GM19240 (cell line): ENCODE results near the gene PNCK.
"Not testable (repeated sequence)": the region's sequence is repeated elsewhere in the genome, so short reads cannot be mapped to it uniquely, and the experiment has no call there.

Experiments
- DNase-seq: peaks from one replicate; pipeline ENCODE4 v3.0.0; 2011; ENCODE audit warnings: low spot score; ENCODE audit not compliant: insufficient read length

Gene PNCK

GRCh38 chrX:153699210-153699783 is 25.7 kb upstream of the PNCK start:
- DNase-seq = not testable (repeated sequence)

- no peak for DNase-seq
Observed at GRCh38 chrX:153697924-153698865, 24.6 kb upstream of the PNCK start.

- DNase-seq = not testable (repeated sequence)
Observed at GRCh38 chrX:153696986-153697722, 23.5 kb upstream of the PNCK start.

DNA sequence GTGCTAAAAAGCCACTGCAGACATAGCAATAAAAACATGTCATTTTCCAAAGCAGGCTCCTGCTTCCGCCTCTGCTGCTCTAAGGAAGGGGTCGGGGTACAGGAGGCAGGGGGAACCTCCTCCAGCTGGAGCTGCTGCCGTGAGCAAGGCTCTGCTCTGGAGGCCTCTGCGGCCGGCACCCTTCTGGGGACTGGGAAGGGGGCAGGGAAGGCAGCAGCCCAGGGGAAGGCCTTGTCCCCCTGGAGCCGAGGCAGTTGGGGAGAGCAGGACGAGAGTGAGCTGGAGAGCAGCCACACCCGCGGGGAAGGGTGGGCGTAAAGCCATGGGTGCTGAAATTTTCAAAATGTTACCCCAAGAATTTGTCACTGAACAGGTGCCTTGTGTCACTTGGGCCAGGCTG is 22.9 kb upstream of the PNCK start:
- not testable (repeated sequence) for DNase-seq

GRCh38 chrX:153696100-153696499 is 22.5 kb upstream of the PNCK start:
- no peak for DNase-seq

DNA sequence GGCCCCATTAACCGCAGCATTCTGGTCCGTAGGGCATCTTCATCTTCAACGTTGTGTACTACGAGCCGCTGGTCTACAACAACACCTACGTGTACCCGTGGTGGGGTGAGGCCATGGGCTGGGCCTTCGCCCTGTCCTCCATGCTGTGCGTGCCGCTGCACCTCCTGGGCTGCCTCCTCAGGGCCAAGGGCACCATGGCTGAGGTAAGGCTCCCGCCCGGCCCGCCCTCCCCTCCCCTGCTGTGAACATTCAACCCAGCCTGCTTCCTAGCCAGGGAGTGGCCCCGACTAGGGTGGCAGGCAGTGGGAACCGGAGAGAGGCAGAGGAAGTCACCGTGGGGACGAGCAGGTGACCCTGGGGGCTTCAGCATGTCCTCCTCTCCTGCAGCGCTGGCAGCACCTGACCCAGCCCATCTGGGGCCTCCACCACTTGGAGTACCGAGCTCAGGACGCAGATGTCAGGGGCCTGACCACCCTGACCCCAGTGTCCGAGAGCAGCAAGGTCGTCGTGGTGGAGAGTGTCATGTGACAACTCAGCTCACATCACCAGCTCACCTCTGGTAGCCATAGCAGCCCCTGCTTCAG is 21.2 kb upstream of the PNCK start:
- DNase-seq = no peak

GRCh38 chrX:153694256-153694655 is 20.6 kb upstream of the PNCK start:
- not testable (repeated sequence) for DNase-seq

DNA sequence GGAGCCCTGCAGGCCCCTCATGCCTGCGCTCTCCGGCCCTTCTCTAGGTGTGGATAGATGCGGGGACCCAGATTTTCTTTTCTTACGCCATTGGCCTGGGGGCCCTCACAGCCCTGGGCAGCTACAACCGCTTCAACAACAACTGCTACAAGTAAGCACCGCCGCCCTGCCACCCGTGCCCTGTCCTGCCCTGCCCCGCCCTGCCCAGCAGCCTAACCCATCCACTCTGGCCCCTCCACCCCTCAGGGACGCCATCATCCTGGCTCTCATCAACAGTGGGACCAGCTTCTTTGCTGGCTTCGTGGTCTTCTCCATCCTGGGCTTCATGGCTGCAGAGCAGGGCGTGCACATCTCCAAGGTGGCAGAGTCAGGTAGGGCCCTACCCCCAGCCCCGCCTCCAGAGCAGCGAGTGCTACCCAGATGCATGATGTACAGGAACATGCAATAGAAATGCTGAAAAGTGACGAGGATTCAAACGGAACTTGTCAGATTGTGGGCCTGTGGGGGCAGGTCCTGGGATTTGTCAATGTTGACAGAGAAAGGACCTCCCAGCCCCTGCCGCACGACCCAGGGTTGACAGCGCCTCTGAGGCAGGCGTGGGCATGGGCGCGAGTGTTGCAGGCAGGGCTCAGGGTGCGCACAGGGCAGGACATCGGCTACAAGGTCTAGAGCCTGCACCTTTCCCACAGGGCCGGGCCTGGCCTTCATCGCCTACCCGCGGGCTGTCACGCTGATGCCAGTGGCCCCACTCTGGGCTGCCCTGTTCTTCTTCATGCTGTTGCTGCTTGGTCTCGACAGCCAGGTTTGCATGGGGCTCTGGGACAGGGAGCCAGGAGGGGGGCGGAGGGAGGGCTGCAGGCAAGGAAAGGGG is 19.8 kb upstream of the PNCK start:
- DNase-seq = no peak

- no peak for DNase-seq
Observed at GRCh38 chrX:153692611-153693156, 19.1 kb upstream of the PNCK start.

GRCh38 chrX:153692003-153692402 is 18.4 kb upstream of the PNCK start:
- DNase-seq = no peak

DNA sequence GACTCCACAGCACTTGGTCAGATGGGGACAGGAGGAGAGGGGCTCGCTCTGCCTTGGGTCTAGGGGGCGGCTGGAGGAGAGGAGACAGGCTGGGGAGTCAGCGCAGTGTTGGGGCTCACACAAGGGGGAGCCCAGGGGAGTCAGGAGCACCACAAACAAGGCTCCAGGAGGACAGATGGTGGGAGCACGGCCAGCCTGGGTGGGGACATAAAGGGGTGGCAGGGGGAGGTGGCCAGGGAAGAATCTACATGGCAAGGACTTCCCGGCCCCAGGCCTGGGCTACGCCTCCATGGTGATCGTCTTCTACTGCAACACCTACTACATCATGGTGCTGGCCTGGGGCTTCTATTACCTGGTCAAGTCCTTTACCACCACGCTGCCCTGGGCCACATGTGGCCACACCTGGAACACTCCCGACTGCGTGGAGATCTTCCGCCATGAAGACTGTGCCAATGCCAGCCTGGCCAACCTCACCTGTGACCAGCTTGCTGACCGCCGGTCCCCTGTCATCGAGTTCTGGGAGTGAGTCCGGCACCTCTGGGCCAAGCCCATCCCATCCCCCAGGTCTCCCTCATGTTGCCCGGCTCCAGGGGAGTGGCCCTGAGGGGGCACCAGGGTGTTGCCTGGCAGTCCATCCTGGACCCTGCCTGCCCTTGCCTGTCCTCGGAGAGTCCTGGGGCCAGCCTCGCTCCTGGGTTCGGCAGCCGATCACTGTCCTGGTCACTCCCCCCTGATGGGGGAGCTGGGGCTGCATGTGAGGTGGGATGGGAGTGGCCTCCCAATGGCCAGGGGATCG is 17.6 kb upstream of the PNCK start:
- not testable (repeated sequence) for DNase-seq

- no peak for DNase-seq
Observed at GRCh38 chrX:153690466-153690865, 16.9 kb upstream of the PNCK start.

- DNase-seq = no peak
Observed at GRCh38 chrX:153689654-153690465, 16.2 kb upstream of the PNCK start.

DNA sequence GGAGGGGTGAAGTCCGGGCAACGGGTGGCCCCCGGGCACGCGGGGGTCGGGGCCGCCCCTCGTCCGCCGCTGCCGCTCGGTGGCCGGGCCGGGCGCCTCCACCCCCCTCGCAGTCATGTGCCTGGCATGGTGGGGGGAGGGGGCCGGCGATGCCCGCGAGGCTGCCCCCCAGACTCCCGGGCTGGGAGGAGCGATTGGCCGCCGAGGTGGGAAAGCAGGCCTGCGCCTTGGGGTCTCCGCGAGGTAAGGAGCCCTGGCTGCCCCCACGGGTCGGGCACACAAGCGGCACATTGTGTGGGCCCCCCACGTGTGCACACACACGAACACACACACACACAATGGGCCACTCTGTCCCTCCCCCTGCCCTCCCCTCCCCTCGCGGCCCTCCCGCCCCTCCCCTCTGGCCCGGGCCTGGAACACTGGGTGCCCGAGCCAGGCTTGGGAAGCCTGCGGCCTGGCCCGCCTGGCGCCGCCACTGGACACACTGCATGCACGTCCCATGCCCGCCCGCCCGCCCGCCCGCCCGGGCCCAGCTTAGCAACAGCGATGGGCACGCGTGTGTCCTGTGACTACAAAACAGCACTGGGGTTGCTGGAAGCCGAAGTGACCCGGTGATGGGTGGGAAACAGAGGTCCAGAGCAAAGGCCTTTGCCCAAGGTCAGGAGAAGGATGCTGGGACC is 15.4 kb upstream of the PNCK start:
- DNase-seq = no peak

- DNase-seq = no peak
Observed at GRCh38 chrX:153688506-153688905, 14.9 kb upstream of the PNCK start.

- no peak for DNase-seq
Observed at GRCh38 chrX:153688071-153688470, 14.5 kb upstream of the PNCK start.

DNA sequence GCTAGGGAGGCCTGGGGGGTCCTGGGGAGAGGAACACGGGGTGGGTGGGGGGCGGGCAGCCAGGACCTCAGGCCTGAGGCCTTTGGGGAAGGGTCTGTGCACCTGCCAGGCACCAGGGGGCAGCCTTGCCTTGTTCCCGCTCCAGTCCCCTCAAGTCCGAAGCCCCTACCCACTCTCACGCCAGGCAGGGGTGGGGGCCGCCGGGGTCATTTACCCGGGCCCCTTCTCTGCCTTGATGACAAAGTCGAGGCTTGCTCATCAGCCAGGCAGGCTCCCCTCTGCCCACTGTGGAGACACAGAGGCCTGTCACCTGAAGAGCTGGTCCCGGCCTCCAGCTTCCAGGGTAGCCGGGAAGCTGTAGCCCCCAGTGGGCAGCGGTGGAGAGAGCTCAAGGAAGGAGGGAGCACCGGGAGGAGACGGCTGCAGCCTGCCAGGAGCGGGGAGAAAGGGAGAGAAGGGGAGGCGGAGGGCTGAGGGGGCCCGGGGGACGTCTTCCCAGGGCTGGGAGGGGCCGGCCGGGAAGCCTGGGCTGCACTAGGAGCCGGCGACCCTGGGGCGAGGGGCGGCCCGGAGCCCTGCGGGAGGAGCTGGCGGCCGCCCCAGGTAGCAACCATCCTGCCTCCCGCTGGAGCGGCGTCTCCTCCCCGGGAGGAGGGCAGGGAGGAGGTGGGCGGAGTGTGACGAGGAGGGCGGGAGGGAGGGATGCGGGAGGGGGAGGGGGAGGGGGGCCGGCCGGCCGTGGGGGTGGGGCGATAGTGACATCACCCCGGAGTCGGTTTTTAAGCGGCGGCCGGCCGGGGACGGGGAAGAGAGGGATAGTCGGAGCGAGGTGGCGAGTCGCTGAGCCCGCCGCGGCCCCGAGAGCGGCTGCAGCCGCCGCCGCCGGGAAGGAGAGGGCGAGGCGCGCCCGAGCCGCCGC is 13.8 kb upstream of the PNCK start, which contains the start of gene SLC6A8:
Gene SLC6A8 (plus strand): TSS at position 806 of the 919 bp plus-strand sequence. CDS start 649 bp downstream, outside the sequence.
- no peak for DNase-seq
